A549 (cell line): ENCODE results near the gene GRIK4.

Experiments
- CEBPB ChIP-seq, 2 experiments: fragments of >200 bp in 1 of 2; sonication (Bioruptor Twin) in 1 of 2; formaldehyde crosslinking in 1 of 2; IDR thresholded peaks; 2 replicates each; pipeline ENCODE4 v1.6.1; 2012 to 2016
- CTCF ChIP-seq: fragments of >200 bp; sonication (Bioruptor Twin); formaldehyde crosslinking; IDR thresholded peaks from 3 replicates; pipeline ENCODE4 v1.5.1; 2016
- EHMT2 ChIP-seq: fragments of 200-600 bp; sonication (generic); IDR thresholded peaks from 2 replicates; pipeline ENCODE4 v1.6.1; 2016; ENCODE audit warnings: antibody characterized with exemption, low read depth, mild to moderate bottlenecking, moderate library complexity
- SREBF2 ChIP-seq: fragments of 450-650 bp; IDR thresholded peaks from 2 replicates; pipeline ENCODE4 v1.6.1; 2014; ENCODE audit warnings: mild to moderate bottlenecking, moderate library complexity

GRCh38 chr11:120484722-120485121 is 26.8 kb upstream of the GRIK4 start:
- TF ChIP-seq SREBF2 (no peak), EHMT2 (no peak), CEBPB (IDR thresholded peaks at IDR 0.05) (no peak), CTCF (no peak)
